HUES64 (cell line): Measurements from ENCODE around the gene CYBC1. TPM values are rescaled to one million over a fixed set of nuclear protein-coding genes. Genes with fewer than 3 reads are reported as not detected.

Source experiments
- H3K27ac ChIP-seq: 2 replicates; pipeline ENCODE4 v1.7.0; 2013; ENCODE audit warnings: low read depth, low read length, inconsistent platforms
- H3K27me3 ChIP-seq: 2 replicates; pipeline ENCODE4 v1.6.1; 2013; ENCODE audit warnings: mild to moderate bottlenecking, low read length; ENCODE audit not compliant: insufficient read depth
- H3K36me3 ChIP-seq: 2 replicates; pipeline ENCODE4 v1.6.1; 2013; ENCODE audit warnings: mild to moderate bottlenecking, low read length; ENCODE audit not compliant: insufficient read depth
- H3K4me1 ChIP-seq: 2 replicates; pipeline ENCODE4 v1.6.1; 2013; ENCODE audit warnings: mild to moderate bottlenecking, low read length, moderate library complexity; ENCODE audit not compliant: insufficient read depth
- H3K4me3 ChIP-seq: 2 replicates; pipeline ENCODE4 v1.5.1; 2013; ENCODE audit warnings: mild to moderate bottlenecking, low read length, moderate library complexity
- H3K9ac ChIP-seq: 2 replicates; pipeline ENCODE4 v1.6.1; 2013; ENCODE audit warnings: mild to moderate bottlenecking, low read depth, low read length
- H3K9me3 ChIP-seq: 2 replicates; pipeline ENCODE4 v1.6.1; 2013; ENCODE audit warnings: low read depth, low read length; ENCODE audit not compliant: insufficient read depth
- WGBS: fragments of 150-250, 120-280 bp; methylation state at CpG from one replicate; pipeline ENCODE4 v1.1.7; 2013; ENCODE audit warnings: missing lambda C conversion rate; 5-methylcytosine and 5-hydroxymethylcytosine counted together
- polyA plus RNA-seq, 2 experiments: library from polyadenylated mRNA; stranded (reverse); fragments of 50-300 nt; gene quantifications; one replicate each; pipeline ENCODE4 v1.2.3, GENCODE V29; 2013

CYBC1 gene
- polyA plus RNA-seq (2013, experiment 1 of 2), result 44.8 TPM
- polyA plus RNA-seq (2013, experiment 2 of 2), result 37.8 TPM

DNA sequence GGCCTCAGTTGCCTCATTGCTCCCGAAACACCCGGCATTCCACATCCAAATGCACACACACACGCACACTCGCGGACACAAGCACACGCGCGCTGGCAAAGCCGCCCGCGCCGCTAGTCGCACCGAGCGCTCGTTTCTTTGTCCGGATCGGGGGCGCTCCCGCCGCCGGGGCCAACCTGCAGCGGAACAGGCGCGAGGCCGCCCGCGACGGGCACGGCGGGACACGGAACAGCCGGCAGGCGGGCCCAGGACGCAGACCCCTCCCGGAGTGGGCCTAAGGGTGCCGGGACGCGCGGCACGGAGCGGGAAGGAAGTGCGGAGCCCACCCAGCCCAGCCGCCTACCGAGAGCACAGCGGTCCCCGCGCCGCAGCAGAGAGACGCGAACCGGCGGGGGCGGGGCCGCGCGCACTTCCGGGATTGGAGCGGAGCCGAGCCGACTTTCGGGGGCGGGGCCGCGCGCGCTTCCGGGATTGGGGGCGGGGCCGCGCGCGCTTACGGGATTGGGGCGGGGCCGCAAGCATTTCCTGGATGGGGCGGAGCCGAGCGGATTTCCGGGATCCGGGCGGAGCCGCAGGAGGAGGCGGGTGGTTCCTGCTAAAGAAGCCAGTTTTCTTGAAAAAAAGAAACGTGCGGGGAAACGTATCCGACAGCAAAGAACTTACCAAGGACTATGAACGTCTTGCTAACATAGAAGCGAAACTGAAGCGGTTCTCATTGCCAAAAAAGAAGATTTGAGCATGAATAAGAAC, at the start of gene CYBC1:
CYBC1 (minus strand) TSS at position 396 of the 750 bp plus-strand sequence. CDS start 1,498 bp downstream, outside the sequence.
- Histone ChIP-seq H3K9ac (peak within 1 kb of the TSS; percentile 95), H3K4me1 (peaks cover 6% of the 10 kb centered on the region; the same call in 1 of the 2 replicates), H3K4me3 (peak within 1 kb of the TSS; percentile 95), H3K36me3 (peaks cover 6% of the 10 kb centered on the region; the same call in 1 of the 2 replicates), H3K27me3 (no peaks in the 10 kb centered on the region), H3K27ac (peak within 1 kb of the TSS; percentile 72; the same call in 1 of the 2 replicates), H3K9me3 (peaks cover 4% of the 10 kb centered on the region; the same call in 1 of the 2 replicates)
- 1% methylated on average over 91 of the region's 91 CpGs for WGBS

DNA sequence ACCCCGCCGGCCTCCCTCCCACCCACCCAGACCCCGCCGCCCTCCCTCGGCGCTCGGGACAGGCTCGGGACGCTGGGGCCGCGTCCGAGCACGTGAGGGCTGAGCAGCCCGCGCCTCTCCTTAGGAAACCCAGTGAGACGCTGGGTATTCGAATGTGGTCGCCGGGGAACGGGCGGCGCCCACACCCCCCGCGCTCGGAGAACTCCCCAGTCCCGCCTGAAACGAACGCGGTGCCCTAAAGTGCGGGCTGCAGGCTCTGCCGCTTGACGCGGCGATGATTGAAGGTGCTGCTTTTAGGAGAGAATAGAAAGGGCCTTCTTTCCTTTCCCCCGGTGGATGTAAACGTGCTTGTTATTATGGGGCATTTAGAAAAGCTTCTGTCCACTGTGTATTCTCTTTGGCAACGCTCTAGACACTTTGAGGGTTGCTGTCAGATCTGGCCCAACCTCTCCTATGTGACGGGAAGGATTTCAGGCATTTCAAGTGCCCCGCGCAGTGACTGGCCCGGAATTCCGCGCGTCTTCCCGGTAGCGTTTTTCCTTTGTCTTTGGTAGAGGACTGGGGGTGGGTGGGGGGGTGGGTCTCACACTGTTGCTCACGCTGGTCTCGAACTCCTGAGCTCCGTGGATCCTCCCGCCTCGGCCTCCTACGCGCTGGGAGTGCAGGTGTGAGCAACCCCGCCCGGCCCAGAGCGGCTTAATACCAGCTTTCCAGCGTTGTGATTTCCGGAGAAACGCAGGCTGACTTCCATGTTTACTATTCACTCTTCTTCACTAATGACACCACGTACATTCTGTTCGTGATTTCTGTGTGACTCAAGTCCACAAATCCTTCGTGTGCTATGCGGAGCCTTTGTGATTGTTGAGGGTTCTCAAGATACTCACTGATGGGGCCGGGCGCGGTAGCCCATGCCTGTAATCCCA, 47.2 kb upstream of the CYBC1 start:
- H3K9me3 ChIP-seq, result no peaks in the 10 kb centered on the region
- no peaks in the 10 kb centered on the region for H3K4me1 ChIP-seq
- no peaks in the 10 kb centered on the region for H3K36me3 ChIP-seq
- H3K4me3 ChIP-seq, result peak overlapping the region; percentile 68
- WGBS, result 13% methylated on average over 61 of the region's 66 CpGs
- H3K9ac ChIP-seq, result peak overlapping the region; percentile 67
- H3K27me3 ChIP-seq, result peaks cover 31% of the 10 kb centered on the region
- H3K27ac ChIP-seq, result no peak overlapping the region

DNA sequence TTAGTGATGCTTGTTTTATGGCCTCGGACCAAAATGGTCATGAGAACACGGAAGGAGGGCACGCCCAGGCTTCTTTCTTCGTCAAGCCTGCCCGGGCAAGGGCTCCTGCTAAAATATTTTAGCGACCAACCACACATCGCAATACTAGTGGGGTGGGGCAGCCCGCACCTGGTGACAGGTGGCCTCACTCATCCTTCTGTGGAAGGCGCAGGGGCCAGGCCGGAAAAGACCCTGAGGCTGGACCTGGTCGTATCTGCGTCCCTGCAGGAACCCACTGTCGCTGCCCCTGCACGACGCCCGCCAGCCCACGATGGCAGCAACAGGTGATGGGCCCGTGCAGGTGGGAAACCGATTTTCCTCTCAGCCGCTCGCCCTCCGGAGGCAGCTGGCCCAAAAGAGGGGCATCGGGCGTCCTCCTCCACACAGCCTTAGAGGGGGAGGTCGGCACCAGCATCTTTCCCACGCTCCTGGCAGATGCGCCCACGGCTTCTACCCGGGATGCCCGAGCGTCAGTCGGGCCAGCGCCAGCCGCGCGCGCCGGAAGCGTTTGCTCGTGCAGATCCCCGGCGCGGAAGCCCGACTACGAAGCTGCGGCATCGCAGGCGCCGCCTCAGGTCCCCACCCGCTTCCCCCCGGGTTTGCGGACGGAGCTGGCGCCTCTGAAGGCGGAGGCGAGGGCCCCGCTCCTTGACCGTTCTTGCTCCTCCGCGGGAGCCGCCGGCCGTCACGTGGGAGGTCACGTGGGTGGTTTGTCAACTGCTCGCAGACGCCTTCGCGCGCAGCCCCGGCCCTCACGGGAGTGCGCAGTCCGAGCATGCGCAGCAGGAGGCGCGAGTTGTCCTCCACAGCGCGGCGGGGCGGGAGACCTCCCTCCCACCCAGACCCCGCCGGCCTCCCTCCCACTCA, 46.2 kb upstream of the CYBC1 start:
- Histone ChIP-seq H3K4me1 (no peaks in the 10 kb centered on the region), H3K27me3 (peaks cover 31% of the 10 kb centered on the region), H3K4me3 (peak overlapping the region; percentile 65), H3K36me3 (no peaks in the 10 kb centered on the region), H3K9me3 (no peaks in the 10 kb centered on the region), H3K27ac (no peak overlapping the region), H3K9ac (peak overlapping the region; percentile 66; the same call in 1 of the 2 replicates)
- 21% methylated on average over 81 of the region's 83 CpGs for WGBS

DNA sequence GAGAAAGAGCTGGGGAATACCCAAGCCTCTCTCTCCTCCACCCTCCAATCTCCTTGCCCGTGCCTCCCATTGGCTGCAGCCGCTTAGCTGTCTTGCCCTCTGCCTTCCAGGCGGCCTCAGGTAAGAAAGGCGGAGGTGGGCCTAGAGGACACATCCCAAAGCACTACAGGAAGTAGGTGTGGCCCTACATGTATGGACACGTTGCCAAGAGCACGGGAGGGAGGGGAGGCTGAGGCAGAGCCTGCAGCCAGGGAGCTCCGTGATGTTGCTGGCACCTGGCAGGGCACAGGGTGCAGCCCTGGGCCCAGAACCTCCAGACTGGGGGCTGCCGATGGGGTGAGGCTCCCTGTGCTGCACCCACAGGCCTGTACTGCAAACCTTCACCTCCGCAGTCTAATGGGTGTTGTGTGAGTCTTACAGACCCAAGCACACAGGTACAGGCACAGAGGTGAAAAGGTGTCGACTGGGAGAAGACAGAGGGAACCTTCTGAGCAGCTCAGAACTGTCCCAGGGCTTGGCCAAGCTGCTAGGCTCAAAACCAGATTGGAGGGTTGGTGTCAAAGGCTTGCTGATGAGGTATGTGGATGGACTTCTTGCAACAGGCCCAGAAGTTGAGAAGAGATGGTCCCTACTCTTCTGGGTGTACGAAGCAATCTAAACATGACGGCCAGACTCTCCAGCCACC, 45.4 kb upstream of the CYBC1 start:
- no peaks in the 10 kb centered on the region for H3K9me3 ChIP-seq
- H3K4me1 ChIP-seq, result no peaks in the 10 kb centered on the region
- WGBS, result 77% methylated on average over 12 of the region's 12 CpGs
- H3K27me3 ChIP-seq, result peaks cover 31% of the 10 kb centered on the region
- H3K36me3 ChIP-seq, result no peaks in the 10 kb centered on the region
- H3K27ac ChIP-seq, result no peak overlapping the region
- H3K9ac ChIP-seq, result no peak overlapping the region
- no peak overlapping the region for H3K4me3 ChIP-seq

DNA sequence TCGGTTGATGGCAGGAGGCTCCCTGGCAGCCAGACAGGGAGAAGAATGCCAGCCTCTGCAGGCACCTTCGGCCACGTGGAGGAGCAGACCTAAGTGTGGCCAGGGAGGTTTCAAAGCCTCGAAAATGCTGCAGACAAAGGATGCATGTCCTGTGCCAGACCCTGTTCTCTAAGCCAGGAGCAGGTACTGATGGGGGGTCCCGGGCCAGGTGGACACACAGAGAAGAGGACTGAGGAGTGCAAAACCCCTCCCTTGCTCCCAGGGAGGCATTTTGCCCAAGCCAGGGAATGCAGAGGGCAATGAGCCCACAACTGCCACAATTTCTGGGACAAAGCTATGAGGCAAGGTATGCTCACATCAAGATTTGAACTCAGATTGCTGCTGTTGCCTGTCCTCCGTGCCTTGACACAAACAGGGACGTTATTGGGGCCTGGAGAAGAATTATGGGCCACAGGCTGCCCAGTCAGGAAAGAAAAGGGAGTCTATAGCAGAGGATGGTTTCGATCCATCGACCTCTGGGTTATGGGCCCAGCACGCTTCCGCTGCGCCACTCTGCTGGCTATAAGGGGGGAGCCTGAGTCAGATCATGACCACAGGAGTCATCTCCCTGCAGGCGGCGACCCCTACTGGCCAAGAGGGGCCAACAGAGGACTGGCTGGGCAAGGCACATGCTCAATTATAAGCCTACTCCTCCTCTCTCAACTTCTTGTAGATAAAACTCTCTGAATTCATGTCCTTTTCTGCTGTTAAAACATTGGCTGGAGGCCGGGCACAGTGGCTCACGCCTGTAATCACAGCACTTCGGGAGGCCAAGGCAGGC, 43.9 kb upstream of the CYBC1 start:
- H3K36me3 ChIP-seq, result no peaks in the 10 kb centered on the region
- H3K4me3 ChIP-seq, result peak overlapping the region; percentile 43
- 9% methylated on average over 17 of the region's 17 CpGs for WGBS
- H3K9me3 ChIP-seq, result no peaks in the 10 kb centered on the region
- peaks cover 31% of the 10 kb centered on the region for H3K27me3 ChIP-seq
- H3K9ac ChIP-seq, result peak overlapping the region; percentile 39
- peak overlapping the region; percentile 59 for H3K27ac ChIP-seq
- H3K4me1 ChIP-seq, result no peaks in the 10 kb centered on the region

DNA sequence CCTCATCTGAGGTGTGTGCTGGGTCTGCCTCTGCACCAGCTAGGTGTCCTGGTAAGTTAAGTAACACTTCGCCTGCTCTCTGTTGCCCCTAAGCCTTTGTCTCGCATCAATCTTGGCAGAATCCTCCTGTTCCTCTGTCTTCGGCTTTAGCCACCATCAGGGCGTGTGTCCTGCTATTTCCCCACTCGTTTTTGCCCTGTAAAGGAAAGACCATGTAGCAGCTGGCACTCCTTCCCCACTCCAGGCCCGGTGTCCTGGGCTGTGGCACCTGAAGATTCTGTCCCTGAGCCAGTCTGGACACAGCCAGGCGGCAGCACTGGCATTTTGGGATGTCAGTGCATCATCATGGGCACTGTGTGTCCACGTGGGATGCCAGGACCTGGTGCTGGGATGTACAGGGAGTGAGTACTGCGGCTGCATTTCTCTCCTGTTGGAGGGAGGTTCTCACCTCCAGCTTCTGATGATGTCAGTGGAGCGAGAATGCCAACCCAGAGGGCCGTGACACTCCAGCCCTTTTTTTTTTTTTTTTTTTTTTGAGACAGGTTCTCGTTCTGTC, 42.8 kb upstream of the CYBC1 start:
- no peak overlapping the region for H3K27ac ChIP-seq
- H3K9me3 ChIP-seq, result no peaks in the 10 kb centered on the region
- peaks cover 21% of the 10 kb centered on the region for H3K27me3 ChIP-seq
- no peaks in the 10 kb centered on the region for H3K4me1 ChIP-seq
- WGBS, result 91% methylated on average over 12 of the region's 12 CpGs
- no peak overlapping the region for H3K4me3 ChIP-seq
- peaks cover 7% of the 10 kb centered on the region; the same call in 1 of the 2 replicates for H3K36me3 ChIP-seq
- no peak overlapping the region for H3K9ac ChIP-seq

DNA sequence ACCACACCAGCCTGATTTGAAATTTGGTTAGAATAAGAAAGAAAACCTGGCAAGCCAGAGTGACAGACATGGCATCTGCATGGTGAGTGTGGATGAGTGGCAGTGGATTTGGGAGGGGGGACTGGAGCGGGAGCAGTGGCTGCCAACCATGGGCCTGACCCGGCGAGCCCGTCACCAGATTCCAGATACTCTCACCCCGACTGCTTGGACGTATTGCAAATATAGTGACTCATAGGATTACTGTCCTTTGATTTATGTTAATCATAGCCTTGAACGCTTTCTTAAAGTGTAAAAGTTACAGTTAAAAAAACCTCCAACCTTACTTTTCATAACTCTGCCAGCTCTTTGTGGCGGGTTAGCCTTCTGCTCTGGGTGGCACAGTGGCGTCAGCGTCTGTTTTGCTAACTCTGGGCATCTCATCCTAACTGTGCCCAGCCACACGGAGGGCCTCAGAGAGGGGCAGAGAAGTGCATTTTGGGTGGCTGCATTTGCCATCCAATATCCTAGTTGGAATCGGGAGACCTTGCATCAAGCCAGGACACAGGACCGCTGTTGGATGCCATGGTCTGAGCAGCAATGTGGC, 42.2 kb upstream of the CYBC1 start:
- no peak overlapping the region for H3K27ac ChIP-seq
- H3K9ac ChIP-seq, result no peak overlapping the region
- no peaks in the 10 kb centered on the region for H3K9me3 ChIP-seq
- WGBS, result 95% methylated on average over 13 of the region's 13 CpGs
- peaks cover 12% of the 10 kb centered on the region for H3K36me3 ChIP-seq
- no peak overlapping the region for H3K4me3 ChIP-seq
- H3K27me3 ChIP-seq, result peaks cover 16% of the 10 kb centered on the region
- H3K4me1 ChIP-seq, result no peaks in the 10 kb centered on the region

DNA sequence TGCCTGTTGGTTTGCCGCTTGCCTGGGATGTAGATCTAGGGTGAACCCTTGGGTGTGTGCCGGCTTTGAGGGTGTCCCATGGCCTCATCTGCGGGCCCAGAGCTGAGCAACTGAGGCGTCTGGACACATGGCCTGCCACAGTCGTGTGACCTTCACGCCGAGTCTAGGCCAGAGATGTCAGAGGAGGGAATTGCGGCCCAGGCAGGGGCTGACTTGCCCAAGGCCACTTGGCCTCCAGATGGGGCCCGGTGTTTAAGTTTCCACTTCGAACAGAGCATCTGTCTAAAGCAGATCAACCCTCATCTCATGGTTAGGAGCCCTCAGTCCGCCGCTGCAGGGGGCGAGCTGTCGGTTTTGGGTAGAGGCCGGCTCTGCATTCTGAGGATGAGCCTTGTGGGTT, 41.0 kb upstream of the CYBC1 start:
- H3K9ac ChIP-seq, result no peak overlapping the region

DNA sequence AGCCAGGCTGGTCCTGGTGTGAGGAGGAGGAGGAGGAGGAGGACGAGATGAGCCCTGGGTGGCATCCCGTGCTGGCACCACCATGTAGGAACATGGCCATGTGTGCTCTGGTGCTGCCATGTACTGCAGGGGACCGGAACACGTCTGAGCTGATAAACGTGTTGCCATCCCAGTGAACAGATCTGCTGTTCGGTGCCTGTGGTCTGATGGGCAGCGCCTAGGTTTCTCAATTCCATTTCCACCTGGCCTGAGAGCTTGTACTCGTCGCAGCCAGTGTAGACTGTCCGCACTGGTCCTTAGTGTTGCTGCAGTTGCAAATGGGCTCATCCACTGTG, 40.6 kb upstream of the CYBC1 start:
- Histone ChIP-seq H3K36me3 (peaks cover 24% of the 10 kb centered on the region), H3K27me3 (peaks cover 3% of the 10 kb centered on the region), H3K27ac (no peak overlapping the region), H3K4me1 (no peaks in the 10 kb centered on the region), H3K9me3 (no peaks in the 10 kb centered on the region), H3K4me3 (no peak overlapping the region), H3K9ac (no peak overlapping the region)
- WGBS, result 94% methylated on average over 10 of the region's 10 CpGs

More for the DNA sequence above, 41.0 kb upstream of the CYBC1 start:
- peaks cover 7% of the 10 kb centered on the region for H3K27me3 ChIP-seq
- H3K4me3 ChIP-seq, result no peak overlapping the region
- no peak overlapping the region for H3K27ac ChIP-seq
- no peaks in the 10 kb centered on the region for H3K4me1 ChIP-seq
- no peaks in the 10 kb centered on the region for H3K9me3 ChIP-seq
- WGBS, result 94% methylated on average over 15 of the region's 15 CpGs
- H3K36me3 ChIP-seq, result peaks cover 21% of the 10 kb centered on the region
